NCI-H345 (cell line): ENCODE data around the gene SOHLH1.

Experiments used
- DNase-seq: peaks from one replicate; lab custom pipeline; 2025; lab: John Stamatoyannopoulos, UW

SOHLH1 gene

DNA sequence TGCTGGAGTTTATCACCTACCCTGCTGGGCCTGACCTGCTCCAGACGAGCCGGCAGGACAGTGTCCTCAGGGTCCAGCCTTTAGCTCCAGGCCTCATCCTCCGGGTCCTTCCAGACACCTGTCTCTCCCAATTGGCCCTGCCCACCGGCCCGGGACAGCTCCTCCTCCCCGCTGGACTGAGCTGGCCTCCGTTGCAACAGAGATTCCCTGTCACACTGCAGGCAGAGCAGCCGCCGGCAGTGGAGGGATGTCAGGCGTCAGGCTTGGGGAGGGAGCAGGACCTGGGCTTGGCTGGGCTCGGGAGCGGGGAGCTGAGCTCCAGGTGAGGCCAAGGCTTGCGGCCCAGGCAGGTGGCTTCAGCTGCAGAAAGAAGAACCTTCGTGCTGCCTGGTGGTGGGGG lies 4.4 kb upstream of the SOHLH1 start:
- no peak for DNase-seq

GRCh38 chr9:135701959-135702721 lies 2.9 kb upstream of the SOHLH1 start, which contains the start of gene KCNT1:
Gene KCNT1, plus strand, starts transcription at chr9:135702185. Its CDS starts 74 bp downstream, at chr9:135702259.
- peak; percentile 58 for DNase-seq

DNA sequence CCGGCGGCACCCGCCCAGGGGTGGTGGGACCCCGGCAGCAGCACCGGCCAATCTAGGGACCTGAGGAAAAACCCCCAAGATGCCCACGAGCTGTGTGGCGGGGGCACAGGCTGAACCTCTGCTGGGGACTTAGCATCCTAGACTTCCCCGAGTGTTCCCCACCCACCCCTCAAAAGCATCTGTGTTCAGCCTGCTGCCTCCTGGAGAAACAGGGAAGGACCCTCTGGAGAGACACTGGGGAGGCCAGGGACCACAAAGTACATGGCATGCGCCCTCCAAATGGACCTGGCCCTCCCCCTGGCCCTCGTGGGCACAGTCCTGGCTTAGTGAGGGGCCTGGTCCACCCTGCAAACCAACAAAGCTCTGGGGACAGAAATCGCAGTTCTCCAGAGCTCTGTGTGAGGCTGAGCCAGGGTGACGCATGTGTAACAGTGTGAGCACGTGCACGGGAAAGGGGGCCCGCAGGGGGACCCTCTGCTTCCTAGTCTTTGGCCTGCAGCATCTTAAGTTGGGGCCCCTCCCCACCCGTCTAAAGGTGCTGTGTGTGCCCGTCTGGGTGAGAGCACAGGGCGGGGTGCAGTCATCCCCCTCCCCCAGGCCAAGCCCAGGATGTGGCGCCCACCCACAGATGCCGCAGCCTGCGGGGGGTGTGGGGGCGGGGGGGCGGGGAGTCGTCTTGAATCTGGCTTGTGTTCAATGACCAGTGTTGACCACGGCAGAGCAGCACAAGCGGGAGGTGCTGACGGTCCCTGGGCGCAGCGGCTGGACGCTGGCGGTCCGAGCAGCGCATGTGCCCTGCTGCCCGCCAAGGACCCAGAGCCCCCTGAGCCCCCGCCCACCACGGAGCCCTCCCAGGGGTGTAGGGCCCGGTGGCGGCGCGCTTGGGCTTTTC lies 2.0 kb upstream of the SOHLH1 start:
- no peak for DNase-seq

GRCh38 chr9:135700525-135700924 lies 1.2 kb upstream of the SOHLH1 start:
- no peak for DNase-seq

DNA sequence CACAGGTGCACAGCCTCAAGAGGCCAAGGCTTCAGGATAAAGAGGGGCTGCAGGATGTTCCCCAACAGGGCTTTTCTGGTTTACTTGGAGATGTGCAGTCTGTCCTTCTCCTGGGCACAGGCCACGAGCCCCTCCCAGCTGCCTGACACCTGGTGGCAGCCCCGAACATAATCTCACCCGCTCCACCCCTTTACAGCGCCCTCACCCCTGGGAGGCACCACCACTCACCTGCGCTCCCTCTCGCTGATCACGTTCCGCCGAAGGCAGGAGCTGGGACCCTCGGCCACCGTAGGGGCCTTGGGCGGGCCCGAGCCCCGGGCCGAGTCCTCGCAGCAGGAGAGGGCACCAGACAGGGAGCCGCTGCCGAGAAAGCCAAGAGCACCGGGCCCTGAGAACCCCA lies 514 bp downstream of the SOHLH1 start:
- no peak for DNase-seq

GRCh38 chr9:135698236-135698635 lies 1.0 kb downstream of the SOHLH1 start:
- DNase-seq: no peak

- DNase-seq: no peak
These were observed 2.1 kb downstream of the SOHLH1 start for GRCh38 chr9:135697226-135697625.

- DNase-seq: no peak
These were observed 2.8 kb downstream of the SOHLH1 start for GRCh38 chr9:135696446-135696845.

DNA sequence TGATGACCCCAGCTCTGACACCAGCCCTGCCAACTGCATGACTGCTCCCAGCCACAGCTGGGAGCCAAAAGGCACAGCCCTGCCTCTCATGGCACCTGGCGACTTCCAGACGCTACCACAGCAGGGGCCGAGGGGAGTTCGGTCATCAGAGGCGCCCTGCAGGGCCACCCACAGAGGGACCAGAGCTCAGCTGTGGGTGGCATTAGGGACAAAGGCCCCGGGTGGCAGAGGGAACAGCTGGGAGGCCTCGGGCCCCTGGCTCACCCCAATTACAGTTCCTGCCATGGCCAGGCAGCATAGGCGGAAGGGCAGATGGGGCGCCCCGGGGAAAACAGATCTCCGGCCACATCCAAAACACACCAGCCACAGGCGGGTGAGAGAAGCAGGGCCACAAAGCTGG lies 3.6 kb downstream of the SOHLH1 start:
- DNase-seq: no peak

DNA sequence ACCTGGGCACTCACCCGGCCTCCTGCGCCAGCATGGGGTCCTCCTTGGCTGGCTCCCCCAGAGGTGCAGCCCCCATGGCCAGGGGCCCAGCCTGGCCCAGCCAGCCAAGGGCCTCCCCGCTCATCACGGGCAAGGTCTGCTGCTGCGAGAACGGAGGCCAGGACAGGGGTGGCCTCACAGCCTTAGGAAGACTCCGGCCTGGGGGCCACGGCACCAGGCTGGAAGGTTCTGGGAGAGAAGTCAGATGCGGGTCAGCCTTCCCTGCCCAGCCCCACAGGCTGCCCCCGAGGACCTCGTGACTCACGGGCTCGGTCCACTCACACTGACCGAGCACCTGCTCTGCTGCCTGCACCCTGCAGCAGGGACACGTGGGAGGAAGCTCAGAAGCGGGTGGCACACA lies 4.2 kb downstream of the SOHLH1 start:
- DNase-seq: no peak

DNA sequence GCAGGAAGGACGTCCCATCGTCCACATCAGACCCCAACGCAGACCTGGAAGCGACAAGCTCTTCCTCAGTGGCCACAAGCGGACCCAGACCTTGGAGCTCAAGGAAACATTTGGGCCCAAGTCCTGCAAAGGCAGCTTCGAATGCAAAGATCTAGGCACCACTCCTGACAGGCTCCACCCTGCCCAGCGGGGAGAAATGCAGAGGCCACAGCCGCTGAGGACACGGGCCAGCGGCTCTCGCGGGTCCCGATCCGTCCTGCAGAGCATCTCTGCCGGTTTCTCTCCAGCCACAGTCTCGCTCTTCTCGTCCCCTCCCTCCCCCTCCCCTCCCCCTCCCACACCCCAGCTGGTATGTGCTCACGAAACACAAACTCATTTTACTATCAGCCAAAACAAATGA lies 4.9 kb downstream of the SOHLH1 start:
- no peak for DNase-seq

GRCh38 chr9:135693771-135694170 lies 5.5 kb downstream of the SOHLH1 start:
- no peak for DNase-seq

GRCh38 chr9:135693265-135693664 lies 6.0 kb downstream of the SOHLH1 start:
- DNase-seq: no peak

DNA sequence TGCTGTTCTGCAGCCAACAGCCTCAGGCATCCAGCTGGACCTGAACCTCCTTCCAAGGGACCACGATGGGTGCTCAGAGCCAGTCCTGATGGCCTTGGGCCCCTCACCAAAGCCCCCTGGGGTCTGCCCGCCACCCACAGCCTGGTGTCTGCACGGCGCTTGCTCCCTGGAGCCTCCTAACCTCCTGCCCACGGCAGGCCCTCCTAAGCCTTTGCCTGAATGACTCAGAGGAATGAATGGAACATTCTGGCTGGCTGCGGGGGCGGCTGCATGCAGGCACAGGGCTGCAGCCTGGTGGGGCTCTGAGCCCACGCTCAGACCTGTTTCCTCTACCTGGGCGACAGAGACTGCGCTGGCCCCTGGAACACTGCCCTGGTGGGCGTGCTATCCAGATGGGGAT lies 6.9 kb downstream of the SOHLH1 start:
- DNase-seq: no peak

DNA sequence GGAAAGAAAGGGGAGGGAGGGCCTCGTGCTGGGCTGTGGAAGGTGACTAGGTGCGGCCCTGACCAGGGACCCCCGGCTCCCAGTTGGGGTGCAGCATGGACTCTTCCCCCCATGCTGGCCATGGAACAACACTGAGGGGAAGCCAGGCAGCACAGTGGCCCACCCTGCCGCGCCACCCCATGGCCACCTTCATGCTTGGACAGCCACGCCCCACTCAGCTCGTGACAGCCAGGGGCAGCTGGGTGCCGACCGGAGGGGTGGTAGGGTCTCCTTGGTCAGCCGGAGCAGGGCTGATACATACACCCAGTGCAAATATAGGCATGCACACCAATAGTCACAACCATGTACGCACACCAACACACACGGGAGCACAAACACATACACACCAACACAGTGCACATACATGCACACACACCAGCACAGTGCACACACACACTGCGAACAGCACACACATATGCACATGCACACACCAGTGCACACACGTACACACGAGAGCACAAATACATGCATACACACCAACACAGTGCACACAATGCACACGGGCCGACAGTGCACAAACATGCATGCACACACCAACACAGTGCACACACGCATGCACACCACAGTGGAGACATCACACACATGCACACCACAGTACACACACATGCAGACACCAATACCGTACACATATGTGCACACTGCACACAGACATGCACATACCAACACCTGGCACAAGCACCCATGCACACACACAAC lies 8.3 kb downstream of the SOHLH1 start:
- DNase-seq: no peak

DNA sequence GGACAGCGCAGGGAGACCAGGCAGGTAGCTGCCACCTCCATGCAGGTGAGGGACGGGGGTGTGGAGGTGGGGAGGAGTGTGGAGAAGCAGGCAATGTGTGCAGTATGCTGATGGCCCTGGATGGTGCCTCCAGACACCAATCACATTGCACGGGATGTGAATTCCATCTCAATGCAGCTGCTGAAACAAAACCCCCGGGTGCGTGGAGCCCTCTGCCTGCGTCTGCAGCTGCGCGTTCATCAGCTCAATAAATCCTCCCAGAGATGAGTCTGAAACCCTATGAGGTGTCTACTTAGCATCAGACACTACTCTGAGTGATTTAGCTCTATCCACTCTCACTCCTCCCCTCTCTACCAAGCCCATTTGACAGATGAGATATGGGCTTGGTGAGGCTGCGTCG lies 10.3 kb downstream of the SOHLH1 start:
- DNase-seq: no peak

DNA sequence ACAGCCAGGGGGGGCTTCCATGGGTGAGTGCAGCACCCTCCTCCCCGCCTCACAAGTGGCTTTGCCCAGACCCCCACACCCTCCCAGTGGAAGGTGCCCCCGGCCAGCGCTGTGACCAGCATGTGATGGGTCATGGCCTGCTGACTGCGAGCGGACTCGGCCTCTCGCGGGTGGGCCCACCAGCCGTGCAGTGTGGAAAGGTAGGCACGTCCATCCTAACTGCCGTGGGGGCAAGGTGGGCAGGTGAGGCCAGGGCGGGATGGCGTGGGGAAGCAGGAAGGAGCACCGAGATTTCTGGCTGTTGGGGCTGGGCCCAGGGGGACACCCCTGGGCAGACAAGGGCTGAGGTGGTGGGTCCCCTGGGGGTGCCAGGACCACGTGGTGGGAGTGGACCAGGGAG lies 12.1 kb downstream of the SOHLH1 start:
- DNase-seq: no peak

- DNase-seq: no peak
These were observed 14.6 kb downstream of the SOHLH1 start for GRCh38 chr9:135684691-135685090.

GRCh38 chr9:135683401-135684034 lies 15.8 kb downstream of the SOHLH1 start:
- DNase-seq: no peak

GRCh38 chr9:135681161-135681560 lies 18.1 kb downstream of the SOHLH1 start:
- DNase-seq: no peak

DNA sequence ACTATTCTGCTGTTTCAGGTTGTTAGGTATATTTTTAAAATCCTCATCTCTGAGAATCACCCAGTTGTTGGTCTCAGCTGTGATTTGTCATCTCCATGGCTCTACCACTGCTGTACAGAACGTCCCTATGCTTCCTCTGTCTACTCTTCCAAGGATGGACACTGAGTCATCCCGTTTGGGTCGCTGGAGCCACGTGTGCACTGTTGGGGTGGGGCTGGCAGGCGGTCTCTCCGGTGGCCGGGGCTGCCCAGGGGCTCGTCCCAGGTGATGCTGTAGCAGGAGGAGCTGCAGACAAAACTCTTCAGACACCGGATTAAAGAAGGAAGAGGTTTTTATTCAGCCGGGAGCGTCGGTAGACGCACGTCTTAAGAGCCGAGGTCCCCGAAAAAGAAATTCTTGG lies 19.2 kb downstream of the SOHLH1 start:
- DNase-seq: no peak
